Muscle of leg (tissue), 11 donors: ENCODE results near the gene EP400. TPM values are rescaled to one million over a fixed set of nuclear protein-coding genes. Genes with fewer than 3 reads are reported as not detected.
A peak's percentile ranks its signal among the peaks of the same experiment; 100 is the strongest.

Experiments used
- DNase-seq: peaks from one replicate; pipeline ENCODE4 v3.0.0; 2013
- H3K27ac ChIP-seq: one replicate; pipeline ENCODE4 v1.5.1; 2013; ENCODE audit warnings: mild to moderate bottlenecking, low read length, control low read depth
- H3K27me3 ChIP-seq: one replicate; pipeline ENCODE4 v1.6.1; 2013; ENCODE audit warnings: low read length; ENCODE audit not compliant: control insufficient read depth, insufficient read depth
- H3K36me3 ChIP-seq: one replicate; pipeline ENCODE4 v1.6.1; 2013; ENCODE audit warnings: low read length; ENCODE audit not compliant: control insufficient read depth, insufficient read depth
- H3K4me1 ChIP-seq: one replicate; pipeline ENCODE4 v1.6.1; 2013; ENCODE audit warnings: low read length; ENCODE audit not compliant: control insufficient read depth, insufficient read depth
- H3K4me3 ChIP-seq: one replicate; pipeline ENCODE4 v1.5.1; 2013; ENCODE audit warnings: low read length, control low read depth
- H3K9me3 ChIP-seq: replicated peaks from 2 replicates; pipeline ENCODE4 v1.6.1; 2013; ENCODE audit warnings: low read depth, low read length; ENCODE audit not compliant: control insufficient read depth
- WGBS: methylation state at CpG from one replicate; pipeline ENCODE4 v1.1.5; 2013; ENCODE audit warnings: missing lambda C conversion rate; ENCODE audit not compliant: insufficient coverage; 5-methylcytosine and 5-hydroxymethylcytosine counted together
- polyA plus RNA-seq, 8 donors: library from polyadenylated mRNA; unstranded; fragments of 120-200 nt; gene quantifications; one replicate each; pipeline versions ENCODE4 v1.2.1 to v1.2.3, GENCODE V29; 2013; ENCODE audit warnings: inconsistent platforms in 1 of 8, low replicate concordance in 1 of 8; ENCODE audit not compliant: insufficient read length in 8 of 8, insufficient read depth in 1 of 8
- total RNA-seq: library from RNA; stranded (reverse); fragments of 120-200 nt; gene quantifications from one replicate; pipeline ENCODE4 v1.2.4, GENCODE V29; 2013

EP400 gene
- total and polyA plus RNA-seq, 9 donors = 9.0 to 30.5 (median 22.7) TPM

- DNase-seq = no peak
- Histone ChIP-seq H3K27me3 (no peaks in the 10 kb centered on the region), H3K36me3 (peaks cover 80% of the 10 kb centered on the region), H3K4me1 (peaks cover 5% of the 10 kb centered on the region), H3K27ac (no peak overlapping the region), H3K9me3 (no peaks in the 10 kb centered on the region), H3K4me3 (no peak overlapping the region)
- 66% methylated on average over 3 of the region's 8 CpGs for WGBS
Observed at GRCh38 chr12:131987552-131987951, 37.8 kb downstream of the EP400 start.

GRCh38 chr12:131988054-131988796, 38.5 kb downstream of the EP400 start:
- no peaks in the 10 kb centered on the region for H3K27me3 ChIP-seq
- DNase-seq = peak; percentile 72
- peaks cover 80% of the 10 kb centered on the region for H3K36me3 ChIP-seq
- no peaks in the 10 kb centered on the region for H3K9me3 ChIP-seq
- no peak overlapping the region for H3K4me3 ChIP-seq
- WGBS = 52% methylated on average over 7 of the region's 8 CpGs
- H3K4me1 ChIP-seq = peaks cover 5% of the 10 kb centered on the region
- H3K27ac ChIP-seq = peak overlapping the region; percentile 13

- DNase-seq = no peak
- Histone ChIP-seq H3K36me3 (peaks cover 81% of the 10 kb centered on the region), H3K4me3 (no peak overlapping the region), H3K27ac (no peak overlapping the region), H3K9me3 (no peaks in the 10 kb centered on the region), H3K27me3 (no peaks in the 10 kb centered on the region), H3K4me1 (peaks cover 5% of the 10 kb centered on the region)
- WGBS = 85% methylated on average over 9 of the region's 12 CpGs
Observed at GRCh38 chr12:131989021-131989420, 39.3 kb downstream of the EP400 start.

- no peak overlapping the region for H3K4me3 ChIP-seq
- no peaks in the 10 kb centered on the region for H3K27me3 ChIP-seq
- no peaks in the 10 kb centered on the region for H3K9me3 ChIP-seq
- 74% methylated on average over 15 of the region's 24 CpGs for WGBS
- DNase-seq = no peak
- H3K36me3 ChIP-seq = peaks cover 86% of the 10 kb centered on the region
- no peak overlapping the region for H3K27ac ChIP-seq
- H3K4me1 ChIP-seq = peaks cover 5% of the 10 kb centered on the region
Observed at GRCh38 chr12:131990066-131990979, 40.6 kb downstream of the EP400 start.

GRCh38 chr12:131990980-131991305, 41.2 kb downstream of the EP400 start:
- Histone ChIP-seq H3K36me3 (peaks cover 84% of the 10 kb centered on the region), H3K9me3 (no peaks in the 10 kb centered on the region), H3K27me3 (no peaks in the 10 kb centered on the region), H3K4me1 (peaks cover 5% of the 10 kb centered on the region), H3K4me3 (no peak overlapping the region), H3K27ac (no peak overlapping the region)
- 75% methylated on average over 9 of the region's 9 CpGs for WGBS
- DNase-seq = no peak

GRCh38 chr12:131991816-131992430, 42.2 kb downstream of the EP400 start:
- Histone ChIP-seq H3K9me3 (no peaks in the 10 kb centered on the region), H3K4me1 (peaks cover 5% of the 10 kb centered on the region), H3K36me3 (peaks cover 76% of the 10 kb centered on the region), H3K4me3 (no peak overlapping the region), H3K27me3 (no peaks in the 10 kb centered on the region), H3K27ac (no peak overlapping the region)
- WGBS = 77% methylated on average over 5 of the region's 11 CpGs
- no peak for DNase-seq

GRCh38 chr12:131994589-131994988, 44.8 kb downstream of the EP400 start:
- no peaks in the 10 kb centered on the region for H3K9me3 ChIP-seq
- H3K4me1 ChIP-seq = no peaks in the 10 kb centered on the region
- H3K36me3 ChIP-seq = peaks cover 58% of the 10 kb centered on the region
- no peaks in the 10 kb centered on the region for H3K27me3 ChIP-seq
- DNase-seq = no peak
- H3K27ac ChIP-seq = no peak overlapping the region
- H3K4me3 ChIP-seq = no peak overlapping the region
- WGBS = no CpG with 5 or more reads among the region's 4 CpGs

GRCh38 chr12:132000286-132000872, 50.6 kb downstream of the EP400 start:
- peaks cover 10% of the 10 kb centered on the region for H3K36me3 ChIP-seq
- WGBS = no CpG with 5 or more reads among the region's 1 CpG

GRCh38 chr12:132003846-132004245, 54.1 kb downstream of the EP400 start:
- DNase-seq = no peak
- no peaks in the 10 kb centered on the region for H3K27me3 ChIP-seq
- no peak overlapping the region for H3K4me3 ChIP-seq
- H3K27ac ChIP-seq = no peak overlapping the region
- no CpG with 5 or more reads among the region's 1 CpG for WGBS
- no peaks in the 10 kb centered on the region for H3K9me3 ChIP-seq
- H3K36me3 ChIP-seq = peaks cover 26% of the 10 kb centered on the region
- H3K4me1 ChIP-seq = no peaks in the 10 kb centered on the region

More at GRCh38 chr12:132000286-132000872, 50.6 kb downstream of the EP400 start:
- Histone ChIP-seq H3K4me1 (no peaks in the 10 kb centered on the region), H3K9me3 (no peaks in the 10 kb centered on the region), H3K27me3 (no peaks in the 10 kb centered on the region), H3K27ac (no peak overlapping the region), H3K4me3 (no peak overlapping the region)
- no peak for DNase-seq

GRCh38 chr12:132004946-132005345, 55.2 kb downstream of the EP400 start:
- H3K36me3 ChIP-seq = peaks cover 26% of the 10 kb centered on the region
- no peaks in the 10 kb centered on the region for H3K4me1 ChIP-seq
- no peaks in the 10 kb centered on the region for H3K27me3 ChIP-seq
- WGBS = 87% methylated on average over 4 of the region's 10 CpGs
- H3K27ac ChIP-seq = no peak overlapping the region
- no peaks in the 10 kb centered on the region for H3K9me3 ChIP-seq
- DNase-seq = no peak
- H3K4me3 ChIP-seq = no peak overlapping the region
